ENCODE results near the gene BRD4.
"Not testable (repeated sequence)": the region's sequence is repeated elsewhere in the genome, so short reads cannot be mapped to it uniquely, and the experiment has no call there.

BRD4 gene

DNA sequence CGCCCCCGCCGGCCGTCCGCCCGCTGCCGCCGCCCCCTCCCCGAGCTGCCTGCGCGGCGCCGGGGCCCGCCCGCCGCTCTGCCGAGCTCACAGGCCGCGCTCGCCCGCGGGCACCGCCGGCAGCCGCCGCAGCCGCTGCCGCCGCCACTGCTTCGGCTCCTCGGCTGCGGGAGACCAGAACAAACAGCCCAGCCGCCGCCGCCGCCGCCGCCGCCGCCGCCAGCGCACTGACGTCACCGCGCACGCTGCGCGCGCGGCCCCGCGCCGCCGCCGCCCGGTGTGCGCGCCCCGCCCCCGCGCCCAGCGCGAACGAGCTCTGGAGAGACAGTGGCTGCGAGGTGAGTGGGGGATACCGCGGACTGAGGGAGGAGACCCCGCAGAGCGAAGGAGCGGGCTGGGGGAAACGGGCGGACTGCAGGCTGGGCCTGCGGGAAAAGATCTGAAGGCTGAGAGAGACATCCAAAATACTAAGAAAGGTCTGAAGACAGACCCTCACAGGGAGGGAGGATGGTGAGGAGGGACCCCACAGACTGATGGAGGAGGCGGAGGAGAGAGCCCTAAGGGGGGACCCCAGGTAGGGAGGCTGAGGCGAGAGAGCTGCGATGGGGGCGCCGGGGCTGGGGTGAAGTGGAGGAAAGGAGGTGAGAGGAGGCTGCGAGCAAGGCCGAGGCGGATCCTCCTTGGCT lies at the start of gene BRD4:
TSS of gene BRD4 (minus strand) at position 229 of the 686 bp plus-strand sequence. CDS start 59,440 bp downstream, outside the sequence.
- peak; percentile 75 for DNase-seq

DNA sequence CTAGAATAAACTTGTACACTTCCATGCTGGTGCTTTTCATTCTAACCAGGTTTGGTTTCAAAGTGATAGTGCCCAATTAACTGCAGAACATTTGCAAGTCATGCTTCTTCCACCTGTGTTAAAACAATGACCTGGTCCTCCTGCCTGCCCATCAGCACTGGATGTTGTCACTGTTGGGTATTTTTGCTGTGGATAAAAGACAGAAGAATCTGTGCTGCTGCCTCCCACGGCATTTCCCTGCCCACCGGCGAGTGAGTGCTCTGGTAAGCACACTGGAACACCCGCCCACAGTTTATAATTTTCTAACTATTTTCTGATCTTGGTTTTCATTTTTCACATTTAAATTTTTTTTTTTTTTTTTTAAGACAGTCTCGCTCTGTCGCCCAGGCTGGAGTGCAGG lies 49.5 kb upstream of the BRD4 start:
- no peak for DNase-seq

DNA sequence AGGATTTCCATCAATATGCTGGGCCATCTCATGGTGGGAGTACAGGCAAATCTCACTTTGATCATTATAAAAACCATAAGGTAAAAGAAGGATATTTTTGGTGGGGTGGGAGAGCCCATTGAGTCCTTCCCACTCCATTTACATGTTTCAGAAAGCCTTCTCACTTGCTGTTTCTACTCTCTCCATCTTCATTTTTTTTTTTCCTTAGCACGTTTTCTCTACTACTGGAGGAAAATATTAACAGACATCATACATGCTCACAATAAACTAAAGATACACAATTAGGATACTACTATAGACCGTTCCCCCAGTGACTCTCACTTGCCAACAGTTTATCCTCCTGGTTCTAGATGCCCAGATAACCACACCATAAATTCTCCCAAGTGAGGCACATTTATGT lies 49.1 kb upstream of the BRD4 start:
- DNase-seq, result no peak

DNA sequence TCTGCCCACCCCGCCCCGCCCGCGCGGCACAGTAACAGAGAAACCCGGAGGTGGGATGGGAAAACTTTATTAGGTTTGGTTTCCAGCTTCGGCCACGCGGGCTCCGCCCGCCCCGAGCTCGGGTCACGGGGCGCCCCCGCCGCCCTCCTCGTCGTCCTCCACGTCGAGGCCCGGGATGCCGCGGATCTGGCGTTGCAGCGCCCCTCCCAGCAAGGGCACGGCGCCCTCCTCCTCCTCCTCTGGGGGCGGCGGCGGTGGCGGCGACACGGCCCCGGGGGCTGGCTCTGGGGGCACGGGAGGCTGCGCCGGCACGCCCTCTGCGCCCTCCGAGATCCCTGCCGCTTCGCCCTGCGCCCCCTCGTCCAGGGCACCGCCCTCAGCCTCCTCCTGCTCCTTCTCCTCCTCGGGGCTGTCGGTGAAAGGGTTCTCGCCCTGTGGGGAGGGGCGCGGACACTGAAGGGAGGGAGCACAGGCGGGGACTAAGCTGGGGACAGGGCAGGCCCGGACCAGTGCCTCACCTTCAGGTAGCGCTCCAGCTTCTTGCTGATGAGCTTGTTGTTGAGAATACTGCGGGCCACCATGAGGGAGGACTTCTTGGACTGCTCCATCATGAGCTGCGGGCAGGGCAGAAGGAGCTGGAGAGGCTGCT lies 47.8 kb upstream of the BRD4 start:
- peak; percentile 75 for DNase-seq

DNA sequence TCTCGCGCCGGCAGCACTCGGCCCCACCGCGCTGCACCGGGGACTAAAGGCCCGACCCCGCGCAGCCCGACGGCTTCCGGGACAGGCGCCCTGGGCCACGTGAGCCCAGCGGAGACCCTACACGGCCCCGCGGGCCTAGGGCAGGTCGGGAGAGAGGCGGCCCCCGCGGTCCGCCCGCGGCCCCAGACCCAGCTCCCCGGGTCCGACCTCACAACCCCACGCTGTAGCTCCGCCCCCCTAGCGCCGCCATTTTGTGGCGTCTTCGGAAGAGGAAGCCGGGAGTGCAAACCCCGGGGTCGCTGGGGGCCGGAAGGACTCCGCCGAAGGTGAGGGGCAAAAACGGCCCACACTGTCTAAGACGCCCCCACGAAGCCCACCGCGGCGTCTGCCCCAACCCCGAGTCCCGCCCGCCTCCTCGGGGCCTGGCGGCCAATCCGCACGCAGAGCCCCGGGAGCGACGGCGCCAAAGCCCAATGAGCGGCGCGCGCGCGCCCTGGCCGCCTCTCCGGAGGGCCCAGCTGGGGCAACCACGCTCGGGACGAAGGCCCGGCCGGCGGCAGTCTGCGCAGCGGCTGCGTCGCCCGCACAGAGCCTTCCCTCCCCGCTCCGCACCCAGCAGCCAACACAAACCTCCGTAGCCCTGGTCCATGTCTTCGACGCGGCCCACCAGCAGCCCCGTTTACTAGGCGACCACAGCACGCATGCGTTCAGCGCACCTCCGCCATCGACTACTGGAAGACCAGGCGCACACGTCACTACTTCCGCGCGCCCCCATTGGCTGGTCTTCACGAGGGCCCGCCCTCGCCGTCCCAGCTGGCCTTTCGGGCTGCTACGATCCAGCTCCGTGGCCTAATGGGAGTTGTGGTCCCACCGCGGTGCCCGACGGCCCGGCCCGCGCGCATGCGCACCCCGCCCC lies 47.0 kb upstream of the BRD4 start, which contains the start of gene AKAP8:
TSS of gene AKAP8 (minus strand) at position 705 of the 916 bp plus-strand sequence. CDS start at position 649, 56 bp downstream.
- peak; percentile 99 for DNase-seq

DNA sequence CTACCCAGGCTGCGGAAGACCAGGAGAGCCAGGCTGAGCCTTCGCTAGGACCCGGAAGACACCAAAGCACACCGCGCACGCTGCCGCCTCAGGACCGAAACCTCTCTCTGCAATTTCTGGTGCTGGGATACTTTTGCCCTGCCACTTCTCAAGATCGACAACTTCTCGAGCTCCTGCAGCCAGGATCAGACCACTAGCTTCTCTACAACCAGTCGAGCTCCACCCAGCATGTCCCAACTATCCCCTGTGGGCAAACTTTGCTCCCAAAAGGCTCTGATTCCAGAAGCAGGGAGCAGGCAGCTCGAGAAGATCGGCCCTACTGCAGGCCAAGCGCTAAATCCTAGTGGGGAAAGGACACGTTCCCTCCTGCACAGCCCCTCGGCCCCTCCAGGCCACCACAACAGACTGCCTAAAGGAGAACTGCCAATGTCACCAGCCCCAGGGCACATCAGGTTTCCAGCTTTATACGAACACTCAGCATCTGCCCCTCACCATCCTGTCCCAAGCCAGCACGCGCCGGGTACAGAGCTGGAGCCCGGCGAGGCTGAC lies 46.3 kb upstream of the BRD4 start:
- DNase-seq, result peak; percentile 79

DNA sequence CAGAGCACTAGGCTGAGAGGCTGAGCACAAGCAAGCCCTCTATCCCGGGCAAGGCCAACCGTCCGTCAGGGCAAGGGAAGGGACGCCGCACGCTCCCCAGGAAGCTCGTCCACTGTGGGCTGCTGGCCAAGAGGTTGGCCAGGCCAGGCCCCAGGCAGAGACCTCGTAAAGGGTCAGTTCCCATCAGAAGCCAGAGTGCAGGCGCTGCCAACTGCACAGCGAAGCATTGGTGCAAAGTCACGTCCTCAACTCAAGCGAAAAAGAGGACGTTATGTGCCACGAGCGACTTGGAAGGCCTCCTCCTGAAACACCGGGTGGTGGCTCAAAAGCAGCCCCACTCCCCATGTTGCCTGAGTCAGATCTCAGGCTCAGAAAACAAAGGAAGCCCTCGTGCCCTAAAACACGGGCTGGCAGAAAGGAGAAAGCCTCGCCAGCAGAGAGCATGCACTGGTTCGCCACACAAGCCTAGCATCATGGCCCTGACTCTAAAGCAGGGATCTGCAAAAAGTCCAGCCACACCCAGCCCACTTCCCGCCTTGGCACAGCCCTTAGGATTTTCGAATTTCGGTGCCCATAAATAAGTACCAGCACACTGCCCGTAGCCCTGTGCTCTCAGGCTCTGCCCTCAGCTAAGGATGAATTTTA lies 42.6 kb upstream of the BRD4 start:
- no peak for DNase-seq

DNA sequence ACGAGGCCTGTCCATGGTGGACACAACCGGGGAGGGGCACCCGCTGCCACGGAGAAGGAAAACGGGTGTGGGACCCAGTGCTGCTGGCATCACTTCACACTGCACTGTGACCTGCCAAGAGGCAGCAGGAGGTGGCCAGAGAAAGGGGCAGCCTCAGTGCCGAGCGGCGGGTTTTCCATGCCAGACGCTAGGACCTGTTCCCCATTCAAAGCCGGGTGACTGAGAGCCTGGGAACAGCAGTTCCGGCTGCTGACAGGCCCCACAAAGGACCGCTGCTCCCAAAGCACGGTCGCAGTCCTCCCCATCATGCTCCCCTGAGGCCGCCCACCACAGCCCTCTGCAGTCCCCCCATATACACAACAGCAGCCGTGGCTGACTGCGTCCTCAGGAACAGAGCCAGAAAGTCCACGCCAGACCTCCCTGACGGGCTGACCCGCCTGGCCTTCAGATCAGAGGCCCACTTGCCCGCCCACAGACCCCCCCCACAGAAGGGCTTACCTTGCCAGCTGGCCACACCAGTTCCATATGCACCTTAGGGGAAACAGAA lies 41.8 kb upstream of the BRD4 start:
- no peak for DNase-seq

DNA sequence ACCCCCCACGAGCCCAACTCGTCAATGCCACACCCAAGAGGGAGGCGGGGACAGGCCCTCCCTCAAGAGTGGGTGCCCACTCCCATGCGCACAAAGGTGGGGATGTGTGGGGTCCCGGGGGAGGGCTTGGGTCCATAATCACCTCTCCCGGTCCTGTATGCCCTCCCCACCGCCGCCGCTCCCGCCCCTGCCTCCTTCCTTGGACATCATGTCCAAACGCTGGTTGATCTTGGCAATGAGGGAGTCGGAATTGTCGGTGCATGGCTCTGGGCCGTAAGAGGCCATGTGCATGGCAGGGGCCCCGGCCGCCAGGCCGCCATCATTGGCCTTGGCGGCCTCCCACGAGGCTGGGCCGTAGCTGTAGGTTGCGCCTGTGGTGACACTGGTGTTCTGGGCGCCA lies 41.3 kb upstream of the BRD4 start:
- DNase-seq, result no peak

DNA sequence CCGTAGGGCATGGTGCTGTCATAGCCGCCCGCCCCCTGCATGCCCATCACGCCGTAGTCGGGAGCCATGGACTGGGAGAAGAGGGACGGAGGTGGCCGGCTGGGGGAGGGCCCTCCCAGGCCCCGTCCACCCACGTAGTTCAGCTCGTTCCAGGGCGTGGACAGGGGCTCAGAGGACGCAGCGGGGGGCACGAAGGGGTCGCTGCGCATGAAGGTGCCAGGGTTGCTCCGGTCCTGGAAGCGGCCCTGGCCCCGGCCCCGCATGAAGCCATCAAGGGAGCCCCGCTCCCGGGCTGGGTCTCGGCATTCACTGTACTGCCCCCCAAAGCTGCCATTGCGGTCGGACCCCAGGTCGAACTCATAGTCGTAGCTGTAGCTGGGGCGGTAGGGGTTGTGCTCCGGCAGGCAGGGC lies 40.6 kb upstream of the BRD4 start:
- DNase-seq, result no peak

DNA sequence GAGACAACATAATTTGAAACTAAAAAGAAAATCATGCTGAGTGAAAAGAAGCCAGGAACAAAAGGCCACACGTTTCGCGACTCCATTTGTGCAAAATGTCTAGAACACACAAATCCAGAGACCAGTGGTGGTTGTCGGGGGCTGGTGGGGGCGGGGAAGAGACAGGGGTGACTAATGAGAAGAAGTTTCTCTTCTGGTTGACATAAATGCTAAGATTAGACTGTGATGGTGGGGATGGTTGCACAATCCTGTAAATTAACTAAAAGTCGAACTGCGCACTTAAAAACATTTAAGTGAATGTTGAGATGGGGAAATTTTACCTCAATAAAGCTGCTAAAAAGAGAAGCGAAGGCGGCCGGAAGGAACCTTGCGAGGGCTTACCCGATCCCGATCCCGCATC lies 40.1 kb upstream of the BRD4 start:
- DNase-seq, result no peak

DNA sequence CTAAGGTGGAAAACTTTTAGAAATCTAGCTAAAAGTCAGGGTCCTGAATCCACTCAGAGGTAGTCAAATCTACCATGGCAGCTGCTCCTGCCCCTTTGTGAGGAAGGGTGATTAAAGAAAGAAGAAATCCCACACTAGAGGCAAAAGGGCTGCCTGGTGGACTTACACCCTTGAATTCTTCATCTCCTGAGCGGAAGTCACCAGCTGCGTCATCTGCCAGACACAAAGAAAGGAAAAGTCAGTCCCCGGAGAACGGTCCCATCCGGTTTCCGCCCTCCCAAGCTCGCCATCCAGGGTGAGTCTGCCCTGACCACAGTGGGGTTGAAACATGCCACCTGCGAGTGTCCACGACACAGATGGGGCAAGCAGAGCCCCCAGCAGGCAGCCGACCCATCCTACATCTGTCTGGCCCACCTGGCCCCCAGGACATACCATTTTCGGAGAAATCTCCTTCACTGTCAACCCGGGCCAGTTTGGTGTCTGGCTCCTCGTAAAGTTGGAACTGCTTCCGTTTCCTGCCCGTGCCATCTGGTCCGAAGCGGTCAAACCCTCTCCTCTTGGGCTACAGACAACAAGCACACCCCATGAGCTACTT lies 39.5 kb upstream of the BRD4 start:
- no peak for DNase-seq

DNA sequence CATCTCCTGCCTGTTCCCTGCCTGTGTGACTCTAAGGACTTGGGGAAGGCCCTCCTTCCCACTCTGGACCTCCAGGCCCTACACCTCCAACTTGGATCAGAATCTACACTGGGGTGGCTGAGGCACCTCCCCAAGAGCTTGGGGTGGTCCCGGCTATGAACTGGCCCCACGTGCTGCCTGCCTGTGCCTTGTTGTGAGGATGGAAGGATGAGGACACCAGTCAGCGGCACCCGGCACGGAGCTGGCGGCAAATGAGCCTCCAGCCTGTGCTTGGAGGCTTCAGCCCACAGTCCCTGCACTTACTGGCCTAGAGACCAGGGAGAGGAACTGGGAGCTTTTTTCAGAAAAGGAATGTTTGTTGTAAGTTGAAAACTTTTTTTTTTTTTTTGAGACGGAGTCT lies 38.8 kb upstream of the BRD4 start:
- DNase-seq, result no peak

DNA sequence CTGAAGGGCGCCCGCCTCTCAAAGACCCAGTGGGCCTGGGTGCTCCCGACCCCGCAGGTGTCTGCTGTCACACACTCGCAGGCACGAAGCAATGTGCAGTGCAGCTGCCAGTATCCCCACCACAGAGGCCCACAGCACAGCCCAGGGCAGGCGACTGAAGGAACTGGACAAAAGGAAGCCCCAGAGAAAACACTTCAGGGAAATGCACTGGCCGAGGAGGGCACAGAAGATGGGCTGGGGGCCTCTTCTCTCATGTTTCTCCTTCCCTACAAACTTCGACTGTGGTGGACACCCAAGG lies 37.2 kb upstream of the BRD4 start:
- DNase-seq, result no peak

DNA sequence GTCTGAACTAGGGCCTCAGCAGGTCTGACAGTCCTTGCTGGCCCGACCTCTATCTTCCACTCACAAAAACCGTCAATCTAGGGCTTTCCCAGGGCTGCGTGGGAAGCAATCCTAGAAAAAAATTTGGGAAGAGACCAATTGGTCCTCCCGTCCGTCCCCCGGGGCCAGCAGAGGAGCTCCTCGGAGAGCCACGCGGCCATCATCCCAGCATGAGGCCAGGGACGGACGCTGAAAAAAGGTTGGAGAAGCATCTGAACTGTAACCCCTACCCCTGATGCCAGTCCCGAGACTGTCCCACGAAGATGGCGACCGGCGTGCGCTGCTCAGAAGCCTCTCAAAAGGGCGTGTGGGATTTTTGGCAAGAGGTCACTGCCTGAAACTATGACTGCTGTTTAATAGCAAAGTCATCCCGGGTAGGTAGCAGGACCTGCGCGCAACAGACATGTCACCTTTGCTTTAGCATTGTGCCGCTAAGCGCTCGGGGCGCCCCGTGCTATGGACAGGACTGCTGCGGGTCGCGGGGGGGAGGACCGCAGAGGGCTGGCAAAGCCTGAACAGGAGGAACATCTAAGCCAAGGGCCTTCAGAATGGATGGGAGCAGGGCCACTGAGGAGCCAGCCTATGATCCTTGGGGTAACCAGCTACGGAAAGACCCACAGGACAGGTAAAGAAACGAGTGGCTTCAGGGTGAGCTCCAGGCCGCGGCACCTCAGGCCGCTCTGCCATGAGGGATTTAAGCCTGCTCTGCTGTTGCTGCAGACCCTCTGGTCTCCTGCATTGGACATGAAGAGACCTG lies 36.7 kb upstream of the BRD4 start:
- no peak for DNase-seq

DNA sequence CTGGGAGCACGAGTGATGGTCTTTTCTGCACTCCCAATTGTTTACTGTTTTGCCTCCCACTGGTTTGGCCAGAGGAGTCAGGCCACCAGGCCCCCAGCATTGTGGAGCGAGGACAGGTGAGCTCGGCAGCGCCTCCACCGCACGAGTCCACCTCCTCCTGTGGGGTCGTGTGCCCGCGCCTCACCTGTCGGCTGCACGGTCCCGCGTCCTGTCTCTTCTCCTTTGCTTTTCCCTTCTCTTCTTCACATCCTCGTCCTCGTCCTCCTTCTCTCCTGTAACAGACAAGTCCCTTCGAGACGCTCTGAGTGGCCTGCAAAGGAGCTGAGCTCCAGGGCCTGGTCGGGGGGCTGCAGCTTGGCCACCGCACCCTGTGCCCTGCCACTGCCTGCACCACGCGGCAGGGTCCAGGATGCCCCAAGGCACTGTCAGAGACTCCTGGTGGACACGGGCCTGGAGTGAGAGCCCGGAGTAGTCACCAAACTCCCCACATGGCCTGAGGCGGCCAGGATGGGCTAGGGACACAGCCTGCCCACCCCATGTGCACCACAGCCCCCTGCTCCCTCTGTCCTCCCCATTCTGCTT lies 35.8 kb upstream of the BRD4 start:
- DNase-seq, result no peak

DNA sequence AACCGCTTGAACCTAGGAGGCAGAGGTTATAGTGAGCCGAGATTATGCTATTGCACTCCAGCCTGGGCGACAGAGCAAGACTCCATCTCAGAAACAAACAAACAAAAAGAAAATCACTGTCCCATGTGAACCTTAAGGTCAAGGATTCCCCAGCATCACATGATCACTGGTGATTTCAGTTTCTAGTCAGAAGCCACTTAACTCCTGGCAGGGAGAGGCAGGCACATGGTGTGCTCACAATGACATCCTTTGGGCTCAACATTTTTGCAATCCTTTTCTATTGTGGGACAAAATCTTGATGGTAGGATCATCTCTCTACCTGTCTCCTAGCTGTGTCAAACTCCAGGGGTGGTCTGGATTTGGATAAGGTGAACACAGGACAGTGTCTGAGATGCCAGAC lies 35.1 kb upstream of the BRD4 start:
- no peak for DNase-seq

DNA sequence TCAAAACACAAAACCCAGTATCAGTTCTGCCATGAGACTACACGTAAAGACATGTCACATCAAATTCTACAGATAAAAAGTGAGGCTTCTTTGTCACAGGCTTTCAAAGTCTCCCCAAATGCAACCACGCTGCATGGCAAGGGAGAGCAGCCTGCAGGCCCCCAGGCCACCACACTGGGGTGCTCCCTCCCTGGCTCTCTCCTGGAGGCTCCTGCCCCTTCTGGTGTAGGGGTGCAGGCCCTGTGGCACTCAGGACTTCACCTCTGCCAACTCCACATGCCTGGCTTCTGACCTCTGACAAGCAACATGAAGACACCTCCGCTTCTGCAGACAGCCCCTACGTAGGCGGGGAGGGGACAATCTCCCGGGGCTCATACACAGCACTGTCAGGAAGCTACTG lies 32.9 kb upstream of the BRD4 start:
- peak; percentile 38 for DNase-seq

DNA sequence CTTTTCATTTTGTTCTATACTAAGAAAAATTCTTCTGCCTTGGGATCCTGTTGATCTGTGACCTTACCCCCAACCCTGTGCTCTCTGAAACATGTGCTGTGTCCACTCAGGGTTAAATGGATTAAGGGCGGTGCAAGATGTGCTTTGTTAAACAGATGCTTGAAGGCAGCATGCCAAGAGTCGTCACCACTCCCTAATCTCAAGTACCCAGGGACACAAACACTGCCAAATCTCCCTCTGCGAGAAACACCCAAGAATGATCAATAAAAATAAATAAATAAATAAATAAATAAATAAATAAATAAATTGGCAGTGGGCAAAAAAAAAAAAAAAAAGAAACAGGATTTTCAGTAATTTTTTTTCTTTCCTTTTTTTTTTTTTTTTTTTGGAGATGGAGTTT lies 31.5 kb upstream of the BRD4 start:
- peak; percentile 85 for DNase-seq

DNA sequence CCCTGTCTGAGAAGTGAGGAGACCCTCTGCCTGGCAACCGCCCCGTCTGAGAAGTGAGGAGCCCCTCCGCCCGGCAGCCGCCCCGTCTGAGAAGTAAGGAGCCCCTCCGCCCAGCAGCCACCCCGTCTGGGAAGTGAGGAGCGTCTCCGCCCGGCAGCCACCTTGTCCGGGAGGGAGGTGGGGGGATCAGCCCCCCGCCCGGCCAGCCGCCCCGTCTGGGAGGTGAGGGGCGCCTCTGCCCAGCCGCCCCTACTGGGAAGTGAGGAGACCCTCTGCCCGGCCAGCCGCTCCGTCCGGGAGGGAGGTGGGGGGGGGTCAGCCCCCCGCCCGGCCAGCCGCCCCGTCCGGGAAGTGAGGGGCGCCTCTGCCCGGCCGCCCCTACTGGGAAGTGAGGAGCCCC lies 30.7 kb upstream of the BRD4 start:
- not testable (repeated sequence) for DNase-seq

DNA sequence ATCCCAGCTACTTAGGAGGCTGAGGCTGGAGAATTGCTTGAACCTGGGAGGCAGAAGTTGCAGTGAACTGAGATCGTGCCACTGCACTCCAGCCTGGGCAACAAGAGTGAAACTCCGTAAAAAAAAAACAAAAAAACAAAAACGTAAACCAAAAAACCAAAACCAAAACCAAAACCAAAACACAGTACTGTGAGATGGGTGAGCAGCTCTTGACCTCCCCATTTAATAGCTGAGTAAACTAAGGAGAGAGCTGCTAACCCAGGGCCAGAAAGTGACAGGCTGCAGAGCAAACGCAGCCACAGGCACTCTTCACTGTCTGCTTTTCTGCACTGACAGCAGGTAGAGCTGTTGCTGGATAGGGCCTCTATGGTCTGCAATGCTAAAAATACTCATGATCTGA lies 27.7 kb upstream of the BRD4 start:
- DNase-seq, result not testable (repeated sequence)

Measured in hematopoietic multipotent progenitor cell treated with erythropoietin and hydrocortisone succinate and interleukin-3 and kit ligand, for 6 days (in vitro differentiated cells).